Keratinocyte (primary cell): Measurements from ENCODE around the gene RUFY3. TPM values are rescaled to one million over a fixed set of nuclear protein-coding genes. Genes with fewer than 3 reads are reported as not detected.

Source experiments
- DNase-seq: peaks from one replicate; pipeline ENCODE4 v3.0.0-alpha.2; 2011; ENCODE audit warnings: low read depth, missing footprints, low spot score
- FAIRE-seq: peaks from 2 replicates; lab custom pipeline; 2011; peaks lifted over from hg19 to GRCh38; lab: Jason Lieb, UNC
- H2AFZ ChIP-seq: 2 replicates; pipeline ENCODE4 v1.6.0; 2012; ENCODE audit warnings: low read length, control low read depth, inconsistent platforms; ENCODE audit not compliant: control insufficient read depth
- H3K27ac ChIP-seq: 2 replicates; pipeline ENCODE4 v1.5.1; 2011; ENCODE audit warnings: low read length; ENCODE audit not compliant: control insufficient read depth, insufficient read depth
- H3K27me3 ChIP-seq: 3 replicates; pipeline ENCODE4 v1.6.0; 2011; ENCODE audit warnings: low read length; ENCODE audit not compliant: control insufficient read depth, insufficient read depth; ENCODE audit errors: extremely low read depth
- H3K36me3 ChIP-seq, 2 experiments: 2 replicates in 1 of 2; 3 replicates in 1 of 2; pipeline ENCODE4 v1.5.1; 2011; ENCODE audit warnings: low read length in 2 of 2, mild to moderate bottlenecking in 1 of 2; ENCODE audit not compliant: control insufficient read depth in 2 of 2, insufficient read depth in 2 of 2; ENCODE audit errors: extremely low read depth in 1 of 2
- H3K4me1 ChIP-seq: 3 replicates; pipeline ENCODE4 v1.5.1; 2011; ENCODE audit warnings: low read length; ENCODE audit not compliant: control insufficient read depth, insufficient read depth; ENCODE audit errors: extremely low read depth
- H3K4me2 ChIP-seq: 3 replicates; pipeline ENCODE4 v1.6.0; 2011; ENCODE audit warnings: low read depth, low read length; ENCODE audit not compliant: control insufficient read depth, insufficient read depth; ENCODE audit errors: extremely low read depth
- H3K4me3 ChIP-seq, 3 experiments: fragments of 200-600 bp in 1 of 3; sonication (generic) in 1 of 3; 2 replicates in 2 of 3; 3 replicates in 1 of 3; pipeline ENCODE4 v1.5.1; 2011 to 2016; ENCODE audit warnings: low read length in 3 of 3, mild to moderate bottlenecking in 3 of 3, control low read depth in 2 of 3, inconsistent platforms in 1 of 3, low read depth in 1 of 3, mixed read lengths in 1 of 3, mixed run types in 1 of 3, moderate library complexity in 1 of 3; ENCODE audit not compliant: control insufficient read depth in 2 of 3, insufficient read depth in 2 of 3; ENCODE audit errors: extremely low read depth in 1 of 3
- H3K79me2 ChIP-seq: 2 replicates; pipeline ENCODE4 v1.6.0; 2012; ENCODE audit warnings: low read length; ENCODE audit not compliant: control insufficient read depth, insufficient read depth
- H3K9ac ChIP-seq: 3 replicates; pipeline ENCODE4 v1.6.0; 2011; ENCODE audit warnings: low read length; ENCODE audit not compliant: control insufficient read depth, insufficient read depth; ENCODE audit errors: extremely low read depth
- H3K9me1 ChIP-seq: 3 replicates; pipeline ENCODE4 v1.6.0; 2011; ENCODE audit warnings: low read length; ENCODE audit not compliant: control insufficient read depth, insufficient read depth; ENCODE audit errors: extremely low read depth
- H3K9me3 ChIP-seq: 2 replicates; pipeline ENCODE4 v1.5.1; 2012; ENCODE audit warnings: low read depth, low read length; ENCODE audit not compliant: control insufficient read depth
- H4K20me1 ChIP-seq: 3 replicates; pipeline ENCODE4 v1.6.0; 2011; ENCODE audit warnings: low read length; ENCODE audit not compliant: control insufficient read depth, insufficient read depth; ENCODE audit errors: extremely low read depth
- EZH2 ChIP-seq: IDR thresholded peaks from one replicate; pipeline ENCODE4 v1.6.1; 2012; ENCODE audit warnings: inconsistent platforms, mild to moderate bottlenecking, low read length, moderate library complexity
- dilution Hi-C: fragments of 300-500 bp; cut with MboI; formaldehyde crosslinking; loops from one replicate; pipeline ENCODE4 v1.7.0; 2020; ENCODE audit warnings: low sequenced_read_pairs; ENCODE audit not compliant: extremely low pct_ligation_motif_present
- polyA plus RNA-seq, 5 experiments: library from polyadenylated mRNA; depleted of rRNA in 3 of 5; stranded (reverse) in 3 of 5; stranded (forward) in 1 of 5; unstranded in 1 of 5; fragments of >200 nt; gene quantifications; 1 replicate in 1 of 5; 2 replicates in 3 of 5; 3 replicates in 1 of 5; pipeline versions ENCODE4 v1.2.1 to v1.2.3, GENCODE V29; 2011 to 2012; ENCODE audit warnings: missing spikeins in 2 of 5, low read depth in 1 of 5, low replicate concordance in 1 of 5
- TF ChIP-seq, protein P1 (sequence below), 3 experiments: IDR thresholded peaks in 1 of 3; conservative IDR thresholded peaks in 1 of 3; optimal IDR thresholded peaks in 1 of 3; 2 replicates in 2 of 3; 3 replicates in 1 of 3; pipeline versions ENCODE3 to v1.5.1; 2011; ENCODE audit warnings: low read length in 3 of 3, mild to moderate bottlenecking in 3 of 3, moderate library complexity in 2 of 3, control low read depth in 1 of 3, inconsistent platforms in 1 of 3; ENCODE audit not compliant: insufficient read depth in 2 of 3; ENCODE audit errors: extremely low read depth in 1 of 3

The RUFY3 gene
- polyA plus RNA-seq, 1 donor (not counting 4 experiments of a cell fraction or from before 2014, with no cell fraction given): 18.9 TPM

DNA sequence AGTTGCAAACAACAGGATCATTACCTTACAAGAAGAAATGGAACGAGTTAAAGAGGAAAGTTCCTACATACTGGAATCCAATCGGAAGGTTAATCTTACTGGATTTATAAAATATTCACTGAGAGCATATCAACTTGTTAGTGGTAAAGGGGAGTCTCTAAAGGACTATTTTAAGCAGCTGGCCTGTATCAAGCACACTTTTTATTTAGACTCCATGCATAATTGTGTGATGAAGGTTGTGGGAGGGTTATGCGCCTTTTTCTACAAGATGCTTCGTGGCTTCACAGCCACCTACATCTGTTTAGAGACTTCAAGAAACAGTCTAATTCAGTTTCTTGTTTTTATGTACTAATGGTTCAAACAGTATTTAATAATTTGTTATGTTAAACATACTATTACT is 61.3 kb downstream of the RUFY3 start:
- Histone ChIP-seq H3K79me2 (no peaks in the 10 kb centered on the region), H4K20me1 (no peaks in the 10 kb centered on the region), H3K9me1 (no peaks in the 10 kb centered on the region), H3K9ac (no peak overlapping the region), H3K9me3 (no peaks in the 10 kb centered on the region), H3K27me3 (no peaks in the 10 kb centered on the region), H3K4me2 (no peak overlapping the region), H3K4me3 (no peak overlapping the region), H3K27ac (no peak overlapping the region), H3K4me1 (no peaks in the 10 kb centered on the region), H2AFZ (no peak overlapping the region), H3K36me3 (peaks cover 3 to 7% of the 10 kb centered on the region in 2 experiments)
- dilution Hi-C loops: no loop called here
- no peak for DNase-seq
- TF ChIP-seq, protein P1, sequence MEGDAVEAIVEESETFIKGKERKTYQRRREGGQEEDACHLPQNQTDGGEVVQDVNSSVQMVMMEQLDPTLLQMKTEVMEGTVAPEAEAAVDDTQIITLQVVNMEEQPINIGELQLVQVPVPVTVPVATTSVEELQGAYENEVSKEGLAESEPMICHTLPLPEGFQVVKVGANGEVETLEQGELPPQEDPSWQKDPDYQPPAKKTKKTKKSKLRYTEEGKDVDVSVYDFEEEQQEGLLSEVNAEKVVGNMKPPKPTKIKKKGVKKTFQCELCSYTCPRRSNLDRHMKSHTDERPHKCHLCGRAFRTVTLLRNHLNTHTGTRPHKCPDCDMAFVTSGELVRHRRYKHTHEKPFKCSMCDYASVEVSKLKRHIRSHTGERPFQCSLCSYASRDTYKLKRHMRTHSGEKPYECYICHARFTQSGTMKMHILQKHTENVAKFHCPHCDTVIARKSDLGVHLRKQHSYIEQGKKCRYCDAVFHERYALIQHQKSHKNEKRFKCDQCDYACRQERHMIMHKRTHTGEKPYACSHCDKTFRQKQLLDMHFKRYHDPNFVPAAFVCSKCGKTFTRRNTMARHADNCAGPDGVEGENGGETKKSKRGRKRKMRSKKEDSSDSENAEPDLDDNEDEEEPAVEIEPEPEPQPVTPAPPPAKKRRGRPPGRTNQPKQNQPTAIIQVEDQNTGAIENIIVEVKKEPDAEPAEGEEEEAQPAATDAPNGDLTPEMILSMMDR (optimal IDR thresholded peaks at IDR 0.05 in 1 of 3, IDR thresholded peaks at IDR 0.05 in 1 of 3, conservative IDR thresholded peaks at IDR 0.05 in 1 of 3; ENCODE audit: extremely low read depth in 1 of 3, insufficient read depth in 2 of 3, low read length in 3 of 3): no peak
- no peak for TF ChIP-seq EZH2
- FAIRE-seq: no peak

DNA sequence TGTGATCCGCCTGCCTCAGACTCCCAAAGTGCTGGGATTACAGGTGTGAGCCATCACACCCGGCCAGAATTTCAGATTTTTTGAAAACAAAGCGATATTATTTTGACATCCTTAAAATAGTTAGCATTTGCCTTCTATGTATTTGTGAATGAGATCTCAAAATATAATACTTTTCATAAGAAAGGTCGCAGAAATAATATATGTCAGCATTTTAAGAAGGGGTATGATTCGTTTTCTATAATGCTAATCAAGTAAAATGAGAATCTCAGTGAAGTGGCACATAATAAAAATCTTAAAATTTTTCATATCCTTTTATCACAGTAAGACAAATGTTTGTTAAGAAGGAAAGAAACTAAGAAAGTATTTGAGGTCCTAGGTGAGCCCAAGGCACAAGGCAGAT is 65.7 kb downstream of the RUFY3 start:
- no peaks in the 10 kb centered on the region for H3K27me3 ChIP-seq
- H3K9me3 ChIP-seq: no peaks in the 10 kb centered on the region
- H3K4me3 ChIP-seq: no peak overlapping the region
- FAIRE-seq: no peak
- H3K79me2 ChIP-seq: no peaks in the 10 kb centered on the region
- no peak overlapping the region for H3K27ac ChIP-seq
- no peak for DNase-seq
- dilution Hi-C loops: no loop called here
- H3K9ac ChIP-seq: no peak overlapping the region
- H3K9me1 ChIP-seq: no peaks in the 10 kb centered on the region
- H3K36me3 ChIP-seq: peaks cover 3 to 7% of the 10 kb centered on the region in 2 experiments
- H2AFZ ChIP-seq: no peak overlapping the region
- H3K4me2 ChIP-seq: no peak overlapping the region
- no peaks in the 10 kb centered on the region for H3K4me1 ChIP-seq
- TF ChIP-seq, protein P1 (optimal IDR thresholded peaks at IDR 0.05 in 1 of 3, IDR thresholded peaks at IDR 0.05 in 1 of 3, conservative IDR thresholded peaks at IDR 0.05 in 1 of 3; ENCODE audit: extremely low read depth in 1 of 3, insufficient read depth in 2 of 3, low read length in 3 of 3): no peak
- no peak for TF ChIP-seq EZH2
- no peaks in the 10 kb centered on the region for H4K20me1 ChIP-seq
